Ishikawa (cell line): ENCODE data around the gene CACNB4.

ENCODE experiments used
- CEBPB ChIP-seq: IDR thresholded peaks from 2 replicates; pipeline ENCODE4 v1.6.1; 2012
- CREB1 ChIP-seq: IDR thresholded peaks from 2 replicates; pipeline ENCODE4 v1.6.1; 2012; ENCODE audit warnings: low read depth
- EGR1 ChIP-seq: IDR thresholded peaks from 2 replicates; pipeline ENCODE4 v1.6.1; 2012
- EP300 ChIP-seq: IDR thresholded peaks from 2 replicates; pipeline ENCODE4 v1.6.1; 2012; ENCODE audit warnings: borderline replicate concordance
- FOXM1 ChIP-seq: IDR thresholded peaks from 2 replicates; pipeline ENCODE4 v1.6.1; 2012; ENCODE audit warnings: low read depth, borderline replicate concordance
- MAX ChIP-seq: IDR thresholded peaks from 2 replicates; pipeline ENCODE4 v1.6.1; 2012
- NFIC ChIP-seq: IDR thresholded peaks from 2 replicates; pipeline ENCODE4 v1.6.1; 2012
- RAD21 ChIP-seq: IDR thresholded peaks from 2 replicates; pipeline ENCODE4 v1.6.1; 2012; ENCODE audit warnings: low read depth
- REST ChIP-seq: IDR thresholded peaks from 2 replicates; pipeline ENCODE4 v1.6.1; 2012; ENCODE audit warnings: low read depth, mild to moderate bottlenecking
- TAF1 ChIP-seq: IDR thresholded peaks from 2 replicates; pipeline ENCODE4 v1.6.1; 2012; ENCODE audit warnings: low read depth, mild to moderate bottlenecking
- TCF12 ChIP-seq: IDR thresholded peaks from 2 replicates; pipeline ENCODE4 v1.6.1; 2012; ENCODE audit warnings: low read depth
- TEAD4 ChIP-seq: IDR thresholded peaks from 2 replicates; pipeline ENCODE4 v1.6.1; 2012
- USF1 ChIP-seq: IDR thresholded peaks from 2 replicates; pipeline ENCODE4 v1.6.1; 2012
- YY1 ChIP-seq: IDR thresholded peaks from 2 replicates; pipeline ENCODE4 v1.6.1; 2012; ENCODE audit warnings: low read depth
- ZBTB7A ChIP-seq: IDR thresholded peaks from 2 replicates; pipeline ENCODE4 v1.6.1; 2012; ENCODE audit warnings: low read depth

Gene CACNB4

GRCh38 chr2:152037743-152038435 is 61.0 kb downstream of the CACNB4 start:
- TF ChIP-seq FOXM1, result no peak
- TF ChIP-seq CEBPB, result no peak
- TF ChIP-seq REST, result no peak
- TF ChIP-seq EGR1, result no peak
- no peak for TF ChIP-seq YY1
- no peak for TF ChIP-seq USF1
- no peak for TF ChIP-seq TCF12
- no peak for TF ChIP-seq MAX
- TF ChIP-seq ZBTB7A, result no peak
- no peak for TF ChIP-seq NFIC

- peak; percentile 91 for TF ChIP-seq RAD21
- no peak for TF ChIP-seq TEAD4
Observed at GRCh38 chr2:152036611-152037469, 62.0 kb downstream of the CACNB4 start.

GRCh38 chr2:152034257-152034801 is 64.5 kb downstream of the CACNB4 start:
- TF ChIP-seq MAX (no peak), NFIC (no peak), RAD21 (no peak), EGR1 (no peak)

- TF ChIP-seq REST (no peak), MAX (no peak)
Observed at GRCh38 chr2:152033011-152033925, 65.6 kb downstream of the CACNB4 start.

- no peak for TF ChIP-seq CREB1
- TF ChIP-seq TAF1, result no peak
- no peak for TF ChIP-seq TEAD4
- TF ChIP-seq RAD21, result no peak
Observed at GRCh38 chr2:152031747-152032306, 67.0 kb downstream of the CACNB4 start.

GRCh38 chr2:152028182-152028862 is 70.5 kb downstream of the CACNB4 start:
- no peak for TF ChIP-seq TCF12
- TF ChIP-seq CEBPB, result no peak
- no peak for TF ChIP-seq EP300
- no peak for TF ChIP-seq MAX
- TF ChIP-seq EGR1, result no peak
- TF ChIP-seq FOXM1, result no peak
- TF ChIP-seq REST, result no peak
- no peak for TF ChIP-seq CREB1
- TF ChIP-seq TAF1, result no peak
- TF ChIP-seq TEAD4, result no peak
- no peak for TF ChIP-seq NFIC
- TF ChIP-seq USF1, result no peak
